ENCODE measurements around the gene TCF15.

DNA sequence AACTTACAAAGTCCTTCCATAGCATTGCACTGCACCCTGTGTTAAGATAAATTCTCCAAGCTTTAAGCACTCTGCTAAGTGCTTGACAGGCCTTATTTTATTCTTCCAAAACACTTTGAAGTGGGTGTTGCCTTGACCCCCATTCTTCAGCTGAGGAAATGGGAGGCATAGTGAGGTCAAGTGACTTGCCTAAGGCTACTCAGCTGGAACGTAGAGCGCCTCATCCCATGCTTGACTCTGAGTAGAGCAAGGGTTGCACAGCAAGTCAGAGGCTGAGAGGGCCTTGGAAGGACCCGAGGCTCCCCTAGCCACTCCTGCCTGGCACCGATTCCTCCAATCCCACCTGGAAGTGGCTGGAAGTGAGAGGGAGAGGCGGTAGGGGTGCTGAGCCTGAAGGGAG is 46.9 kb downstream of the TCF15 start:
- TF ChIP-seq, protein P1, sequence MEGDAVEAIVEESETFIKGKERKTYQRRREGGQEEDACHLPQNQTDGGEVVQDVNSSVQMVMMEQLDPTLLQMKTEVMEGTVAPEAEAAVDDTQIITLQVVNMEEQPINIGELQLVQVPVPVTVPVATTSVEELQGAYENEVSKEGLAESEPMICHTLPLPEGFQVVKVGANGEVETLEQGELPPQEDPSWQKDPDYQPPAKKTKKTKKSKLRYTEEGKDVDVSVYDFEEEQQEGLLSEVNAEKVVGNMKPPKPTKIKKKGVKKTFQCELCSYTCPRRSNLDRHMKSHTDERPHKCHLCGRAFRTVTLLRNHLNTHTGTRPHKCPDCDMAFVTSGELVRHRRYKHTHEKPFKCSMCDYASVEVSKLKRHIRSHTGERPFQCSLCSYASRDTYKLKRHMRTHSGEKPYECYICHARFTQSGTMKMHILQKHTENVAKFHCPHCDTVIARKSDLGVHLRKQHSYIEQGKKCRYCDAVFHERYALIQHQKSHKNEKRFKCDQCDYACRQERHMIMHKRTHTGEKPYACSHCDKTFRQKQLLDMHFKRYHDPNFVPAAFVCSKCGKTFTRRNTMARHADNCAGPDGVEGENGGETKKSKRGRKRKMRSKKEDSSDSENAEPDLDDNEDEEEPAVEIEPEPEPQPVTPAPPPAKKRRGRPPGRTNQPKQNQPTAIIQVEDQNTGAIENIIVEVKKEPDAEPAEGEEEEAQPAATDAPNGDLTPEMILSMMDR (conservative IDR thresholded peaks at IDR 0.05), result no peak
- no peak for TF ChIP-seq EZH2 (IDR thresholded peaks at IDR 0.05; ENCODE audit: low read depth)
